ENCODE results near the gene RAB9A.
A peak's percentile ranks its signal among the peaks of the same experiment; 100 is the strongest.
"Not testable (repeated sequence)": the region's sequence is repeated elsewhere in the genome, so short reads cannot be mapped to it uniquely, and the experiment has no call there.

The RAB9A gene

GRCh38 chrX:13669755-13670154 is 19.2 kb upstream of the RAB9A start:
- not testable (repeated sequence) for DNase-seq (ENCODE audit: low spot score)

GRCh38 chrX:13670197-13670596 is 18.7 kb upstream of the RAB9A start:
- DNase-seq (ENCODE audit: low spot score): no peak

GRCh38 chrX:13673016-13673415 is 15.9 kb upstream of the RAB9A start:
- no peak for DNase-seq (ENCODE audit: low spot score)

GRCh38 chrX:13676885-13677284 is 12.0 kb upstream of the RAB9A start:
- DNase-seq (ENCODE audit: low spot score): no peak

- not testable (repeated sequence) for DNase-seq (ENCODE audit: low spot score)
Measured at GRCh38 chrX:13679700-13680099, 9.2 kb upstream of the RAB9A start.

GRCh38 chrX:13681595-13681994 is 7.3 kb upstream of the RAB9A start:
- DNase-seq (ENCODE audit: low spot score): no peak

- DNase-seq (ENCODE audit: low spot score): no peak
Measured at GRCh38 chrX:13684361-13684760, 4.6 kb upstream of the RAB9A start.

- no peak for DNase-seq (ENCODE audit: low spot score)
Measured at GRCh38 chrX:13685126-13685763, 3.7 kb upstream of the RAB9A start.

- no peak for DNase-seq (ENCODE audit: low spot score)
Measured at GRCh38 chrX:13687203-13687602, 1.7 kb upstream of the RAB9A start.

- peak; percentile 6 for DNase-seq (ENCODE audit: low spot score)
Measured at GRCh38 chrX:13688384-13688957, 457 bp upstream of the RAB9A start.

GRCh38 chrX:13689741-13690211 is 848 bp downstream of the RAB9A start:
- DNase-seq (ENCODE audit: low spot score): no peak

- no peak for DNase-seq (ENCODE audit: low spot score)
Measured at GRCh38 chrX:13690836-13691235, 1.9 kb downstream of the RAB9A start.

- no peak for DNase-seq (ENCODE audit: low spot score)
Measured at GRCh38 chrX:13691841-13692371, 3.0 kb downstream of the RAB9A start.

GRCh38 chrX:13692771-13693231 is 3.9 kb downstream of the RAB9A start:
- DNase-seq (ENCODE audit: low spot score): no peak

- DNase-seq (ENCODE audit: low spot score): no peak
Measured at GRCh38 chrX:13693341-13693961, 4.5 kb downstream of the RAB9A start.

- no peak for DNase-seq (ENCODE audit: low spot score)
Measured at GRCh38 chrX:13694359-13694758, 5.4 kb downstream of the RAB9A start.

GRCh38 chrX:13694983-13695382 is 6.1 kb downstream of the RAB9A start:
- DNase-seq (ENCODE audit: low spot score): no peak

- DNase-seq (ENCODE audit: low spot score): no peak
Measured at GRCh38 chrX:13695601-13696115, 6.7 kb downstream of the RAB9A start.

- no peak for DNase-seq (ENCODE audit: low spot score)
Measured at GRCh38 chrX:13697455-13697854, 8.5 kb downstream of the RAB9A start.

- no peak for DNase-seq (ENCODE audit: low spot score)
Measured at GRCh38 chrX:13697976-13698375, 9.0 kb downstream of the RAB9A start.

GRCh38 chrX:13698432-13698831 is 9.5 kb downstream of the RAB9A start:
- DNase-seq (ENCODE audit: low spot score): no peak

GRCh38 chrX:13699183-13699826 is 10.4 kb downstream of the RAB9A start:
- DNase-seq (ENCODE audit: low spot score): no peak

Measured in SK-N-DZ (cell line).